HEK293 (cell line): ENCODE measurements around the gene ADGRD1.

Experiments used
- ATF2 ChIP-seq: fragments of 450-650 bp; formaldehyde crosslinking; IDR thresholded peaks from 2 replicates; pipeline ENCODE4 v1.5.1; 2016; ENCODE audit warnings: missing biosample characterization, missing genetic modification characterization, low read depth
- CTCF ChIP-seq: fragments of 450-650 bp; formaldehyde crosslinking; IDR thresholded peaks from 2 replicates; pipeline ENCODE4 v1.5.1; 2016; ENCODE audit warnings: missing biosample characterization, missing genetic modification characterization
- EGR2 ChIP-seq: fragments of 450-650 bp; formaldehyde crosslinking; IDR thresholded peaks from 2 replicates; pipeline ENCODE4 v1.5.1; 2016; ENCODE audit warnings: low read depth, missing biosample characterization, missing genetic modification characterization
- HOXA7 ChIP-seq: sonication (generic); formaldehyde crosslinking; IDR thresholded peaks from 2 replicates; pipeline ENCODE4 v1.8.1; 2022; ENCODE audit warnings: missing genetic modification reagents, borderline replicate concordance
- MEIS1 ChIP-seq: sonication (generic); formaldehyde crosslinking; IDR thresholded peaks from 2 replicates; pipeline ENCODE4 v1.8.1; 2022; ENCODE audit warnings: missing genetic modification reagents, mild to moderate bottlenecking, borderline replicate concordance
- ZNF121 ChIP-seq: fragments of 450-650 bp; formaldehyde crosslinking; IDR thresholded peaks from 2 replicates; pipeline ENCODE4 v1.5.1; 2016; ENCODE audit warnings: missing biosample characterization, missing genetic modification characterization
- ZNF19 ChIP-seq: fragments of 450-650 bp; formaldehyde crosslinking; IDR thresholded peaks from 2 replicates; pipeline ENCODE4; 2016; ENCODE audit warnings: missing biosample characterization, missing genetic modification characterization, low read depth
- ZNF211 ChIP-seq: fragments of 450-650 bp; formaldehyde crosslinking; IDR thresholded peaks from 2 replicates; pipeline ENCODE4 v1.5.1; 2016; ENCODE audit warnings: low read depth, missing biosample characterization, missing genetic modification characterization
- ZNF239 ChIP-seq: fragments of 450-650 bp; formaldehyde crosslinking; IDR thresholded peaks from 2 replicates; pipeline ENCODE4 v1.5.1; 2016; ENCODE audit warnings: missing biosample characterization, missing genetic modification characterization
- ZNF501 ChIP-seq: fragments of 450-650 bp; formaldehyde crosslinking; IDR thresholded peaks from 2 replicates; pipeline ENCODE4 v1.5.1; 2016; ENCODE audit warnings: missing biosample characterization, missing genetic modification characterization
- ZNF530 ChIP-seq: fragments of 450-650 bp; formaldehyde crosslinking; IDR thresholded peaks from 2 replicates; pipeline ENCODE4 v1.5.1; 2016; ENCODE audit warnings: low read depth, missing biosample characterization, missing genetic modification characterization
- ZNF843 ChIP-seq: fragments of 450-650 bp; formaldehyde crosslinking; IDR thresholded peaks from 2 replicates; pipeline ENCODE4 v1.5.1; 2016; ENCODE audit warnings: missing biosample characterization, missing genetic modification characterization

DNA sequence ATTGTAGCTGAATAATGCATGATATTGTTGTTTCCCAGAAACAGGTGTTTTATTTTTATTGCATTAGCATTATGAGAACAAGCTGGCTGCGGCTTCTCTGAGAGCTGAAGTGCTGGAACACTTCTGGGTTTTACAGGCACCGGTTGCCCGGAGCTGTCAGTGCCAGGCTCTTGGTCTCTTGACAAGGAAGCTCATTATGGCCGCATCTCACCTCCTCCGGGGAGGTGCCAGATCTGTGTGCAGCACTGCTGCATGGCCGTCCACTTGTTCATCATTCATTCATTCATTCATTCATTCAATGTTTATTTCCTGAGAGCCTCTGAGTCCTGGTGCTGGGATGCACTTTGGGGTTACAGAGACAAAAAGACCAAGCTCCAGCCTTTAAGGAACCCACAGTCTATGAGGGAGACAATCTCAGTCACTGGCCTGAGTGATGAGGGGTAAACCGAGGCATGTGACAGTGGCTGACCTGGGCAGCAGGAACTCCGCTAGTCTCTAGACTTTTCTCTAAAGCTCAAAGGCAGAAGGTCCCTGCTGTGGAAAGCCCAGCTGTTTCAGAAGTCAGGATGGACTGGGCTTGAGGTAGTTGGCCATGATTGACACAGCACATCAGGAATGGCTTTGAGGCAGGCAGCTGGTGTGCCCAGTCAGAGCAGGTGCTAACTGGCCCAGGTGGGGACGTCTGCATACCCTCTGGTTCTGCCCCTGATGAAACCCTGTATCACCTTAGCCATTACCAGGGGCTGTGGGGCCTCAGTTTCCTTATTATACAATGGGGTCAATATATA lies 181.0 kb downstream of the ADGRD1 start:
- TF ChIP-seq ZNF19 (tag by site-specific recombination) (no peak), ATF2 (tag by site-specific recombination) (no peak), ZNF501 (tag by site-specific recombination) (no peak), CTCF (tag by site-specific recombination) (no peak), ZNF121 (no peak), MEIS1 (CRISPR knock-in tag) (no peak), ZNF211 (no peak), ZNF843 (tag by site-specific recombination) (no peak), HOXA7 (no peak), EGR2 (tag by site-specific recombination) (no peak), ZNF530 (tag by site-specific recombination) (no peak), ZNF239 (no peak)
